ENCODE data around the gene CYP19A1. TPM values are rescaled to one million over a fixed set of nuclear protein-coding genes. Genes with fewer than 3 reads are reported as not detected.

Gene CYP19A1
- total and polyA plus RNA-seq, 2 donors, result 0.42 to 2.2 TPM

DNA sequence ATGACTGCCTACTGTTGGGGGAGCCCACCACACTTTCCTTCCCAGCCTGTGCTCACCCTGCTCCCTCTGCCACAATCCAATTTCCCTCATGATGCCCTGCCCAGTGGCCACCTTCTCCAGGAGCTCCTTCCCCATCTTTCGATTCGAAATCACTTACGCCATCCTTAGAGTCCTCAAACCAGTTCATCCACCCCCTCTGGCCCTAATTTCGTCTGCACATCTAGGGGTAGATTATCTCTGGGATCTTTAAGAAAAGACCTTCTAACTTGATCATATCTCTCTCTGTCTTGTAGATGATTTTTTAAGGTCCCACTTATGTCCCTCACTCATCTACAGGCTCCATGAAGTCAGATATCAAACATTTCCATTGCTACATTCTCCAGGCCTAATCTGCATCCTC lies 17.1 kb downstream of the CYP19A1 start:
- no peak overlapping the region for H3K4me3 ChIP-seq (ENCODE audit: low read length in 2 of 2)
- no peak for DNase-seq (ENCODE audit: low read depth in 6 of 9, low spot score in 9 of 9)
- H3K27ac ChIP-seq (ENCODE audit: low read depth in 1 of 2, low read length in 1 of 2), result no peak overlapping the region
- H3K27me3 ChIP-seq (ENCODE audit: control insufficient read depth in 2 of 2, insufficient read depth in 1 of 2, low read length in 1 of 2), result no peaks in the 10 kb centered on the region
- H3K9me3 ChIP-seq (ENCODE audit: control insufficient read depth in 2 of 2, insufficient read depth in 1 of 2, low read length in 1 of 2), result no peaks in the 10 kb centered on the region
- H3K4me1 ChIP-seq (ENCODE audit: control insufficient read depth in 2 of 2, insufficient read depth in 2 of 2, low read length in 2 of 2), result peaks cover 0 to 3% of the 10 kb centered on the region in 2 donors
- 72% methylated on average over 4 of the region's 4 CpGs for WGBS
- H3K36me3 ChIP-seq (ENCODE audit: control insufficient read depth in 2 of 2, insufficient read depth in 2 of 2, low read length in 1 of 2), result no peaks in the 10 kb centered on the region

- Histone ChIP-seq H3K9me3 (ENCODE audit: control insufficient read depth in 2 of 2, insufficient read depth in 1 of 2, low read length in 1 of 2) (no peaks in the 10 kb centered on the region), H3K27me3 (ENCODE audit: control insufficient read depth in 2 of 2, insufficient read depth in 1 of 2, low read length in 1 of 2) (no peaks in the 10 kb centered on the region), H3K27ac (ENCODE audit: low read depth in 1 of 2, low read length in 1 of 2) (no peak overlapping the region), H3K4me3 (ENCODE audit: low read length in 2 of 2) (no peak overlapping the region), H3K36me3 (ENCODE audit: control insufficient read depth in 2 of 2, insufficient read depth in 2 of 2, low read length in 1 of 2) (no peaks in the 10 kb centered on the region), H3K4me1 (ENCODE audit: control insufficient read depth in 2 of 2, insufficient read depth in 2 of 2, low read length in 2 of 2) (peaks cover 0 to 3% of the 10 kb centered on the region in 2 donors)
- no peak for DNase-seq (ENCODE audit: low read depth in 6 of 9, low spot score in 9 of 9)
- 100% methylated on average over 2 of the region's 2 CpGs for WGBS
Measured at GRCh38 chr15:51320843-51321242, 17.6 kb downstream of the CYP19A1 start.

DNA sequence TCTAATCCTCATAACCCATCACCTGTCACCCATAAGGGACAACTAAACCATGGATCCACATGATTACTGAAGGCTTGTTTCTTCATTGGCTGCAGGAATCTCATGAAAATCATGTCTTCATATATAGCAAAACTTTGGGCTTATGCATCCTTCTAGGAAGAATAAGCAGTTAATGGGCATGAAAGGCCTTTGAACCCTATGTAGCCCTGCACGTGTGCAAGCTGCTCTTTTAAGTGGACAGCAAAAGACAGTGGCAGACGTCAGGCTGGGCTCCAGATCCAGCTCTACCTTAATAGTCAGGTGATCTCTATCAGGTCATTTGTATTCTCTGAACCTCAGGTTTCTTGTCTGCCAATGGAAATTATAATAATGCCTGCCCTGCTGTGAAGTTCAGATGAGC lies 18.9 kb downstream of the CYP19A1 start:
- no peaks in the 10 kb centered on the region for H3K27me3 ChIP-seq (ENCODE audit: control insufficient read depth in 2 of 2, insufficient read depth in 1 of 2, low read length in 1 of 2)
- WGBS, result 94% methylated on average over 2 of the region's 2 CpGs
- H3K9me3 ChIP-seq (ENCODE audit: control insufficient read depth in 2 of 2, insufficient read depth in 1 of 2, low read length in 1 of 2), result no peaks in the 10 kb centered on the region
- H3K4me3 ChIP-seq (ENCODE audit: low read length in 2 of 2), result no peak overlapping the region
- H3K27ac ChIP-seq (ENCODE audit: low read depth in 1 of 2, low read length in 1 of 2), result no peak overlapping the region
- H3K4me1 ChIP-seq (ENCODE audit: control insufficient read depth in 2 of 2, insufficient read depth in 2 of 2, low read length in 2 of 2), result peaks cover 0 to 3% of the 10 kb centered on the region in 2 donors
- no peaks in the 10 kb centered on the region for H3K36me3 ChIP-seq (ENCODE audit: control insufficient read depth in 2 of 2, insufficient read depth in 2 of 2, low read length in 1 of 2)
- DNase-seq (ENCODE audit: low read depth in 6 of 9, low spot score in 9 of 9), result no peak

- Histone ChIP-seq H3K36me3 (ENCODE audit: control insufficient read depth in 2 of 2, insufficient read depth in 2 of 2, low read length in 1 of 2) (no peaks in the 10 kb centered on the region), H3K4me3 (ENCODE audit: low read length in 2 of 2) (no peak overlapping the region), H3K27ac (ENCODE audit: low read depth in 1 of 2, low read length in 1 of 2) (no peak overlapping the region), H3K27me3 (ENCODE audit: control insufficient read depth in 2 of 2, insufficient read depth in 1 of 2, low read length in 1 of 2) (no peaks in the 10 kb centered on the region), H3K4me1 (ENCODE audit: control insufficient read depth in 2 of 2, insufficient read depth in 2 of 2, low read length in 2 of 2) (peaks cover 0 to 3% of the 10 kb centered on the region in 2 donors), H3K9me3 (ENCODE audit: control insufficient read depth in 2 of 2, insufficient read depth in 1 of 2, low read length in 1 of 2) (no peaks in the 10 kb centered on the region)
- no peak for DNase-seq (ENCODE audit: low read depth in 6 of 9, low spot score in 9 of 9)
- 90% methylated on average over 7 of the region's 7 CpGs for WGBS
Measured at GRCh38 chr15:51318382-51319150, 19.8 kb downstream of the CYP19A1 start.

DNA sequence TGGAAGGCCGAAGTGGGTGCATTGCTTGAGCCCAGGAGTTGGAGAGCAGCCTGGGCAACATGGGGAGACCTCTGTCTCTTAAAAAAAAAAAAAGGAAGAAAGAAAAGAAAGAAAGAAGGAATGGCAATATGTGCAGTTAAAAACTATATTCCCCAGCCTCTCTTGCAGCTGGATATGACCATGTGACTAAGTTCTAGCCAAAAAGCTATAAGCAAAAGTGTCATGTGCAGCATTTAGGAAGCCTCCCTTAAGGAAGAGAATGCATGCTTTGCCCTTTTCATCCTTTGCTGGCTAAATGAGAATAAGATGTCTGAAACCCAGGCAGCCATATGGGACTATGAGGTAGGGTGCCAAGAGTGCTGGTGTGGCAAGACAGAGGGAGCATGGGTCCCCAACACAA lies 21.8 kb downstream of the CYP19A1 start:
- WGBS, result 95% methylated on average over 1 of the region's 1 CpG
- no peaks in the 10 kb centered on the region for H3K36me3 ChIP-seq (ENCODE audit: control insufficient read depth in 2 of 2, insufficient read depth in 2 of 2, low read length in 1 of 2)
- no peak for DNase-seq (ENCODE audit: low read depth in 6 of 9, low spot score in 9 of 9)
- no peaks in the 10 kb centered on the region for H3K9me3 ChIP-seq (ENCODE audit: control insufficient read depth in 2 of 2, insufficient read depth in 1 of 2, low read length in 1 of 2)
- peaks cover 0 to 5% of the 10 kb centered on the region in 2 donors for H3K4me1 ChIP-seq (ENCODE audit: control insufficient read depth in 2 of 2, insufficient read depth in 2 of 2, low read length in 2 of 2)
- H3K4me3 ChIP-seq (ENCODE audit: low read length in 2 of 2), result no peak overlapping the region
- H3K27me3 ChIP-seq (ENCODE audit: control insufficient read depth in 2 of 2, insufficient read depth in 1 of 2, low read length in 1 of 2), result no peaks in the 10 kb centered on the region
- no peak overlapping the region for H3K27ac ChIP-seq (ENCODE audit: low read depth in 1 of 2, low read length in 1 of 2)

DNA sequence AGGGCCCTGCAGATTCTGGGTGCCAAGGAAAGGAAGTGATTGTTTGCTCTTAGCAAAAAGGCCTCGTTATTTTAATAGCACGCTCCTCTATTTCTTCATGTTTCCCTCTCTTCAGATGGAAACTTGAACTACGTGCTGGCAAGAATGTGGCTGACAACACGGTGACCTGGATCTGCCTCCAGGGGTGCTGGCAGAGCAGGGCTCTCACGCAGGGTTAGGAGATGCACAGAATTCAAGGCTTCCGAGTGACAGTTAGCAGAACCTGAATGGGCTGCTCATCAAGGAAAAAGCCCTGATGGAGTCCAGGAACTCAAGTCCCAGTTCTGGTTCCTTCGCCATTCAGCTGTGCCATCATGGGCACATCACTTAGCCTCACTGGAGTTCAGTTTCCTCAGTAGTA lies 22.7 kb downstream of the CYP19A1 start:
- WGBS, result 95% methylated on average over 7 of the region's 7 CpGs
- Histone ChIP-seq H3K27me3 (ENCODE audit: control insufficient read depth in 2 of 2, insufficient read depth in 1 of 2, low read length in 1 of 2) (no peaks in the 10 kb centered on the region), H3K36me3 (ENCODE audit: control insufficient read depth in 2 of 2, insufficient read depth in 2 of 2, low read length in 1 of 2) (no peaks in the 10 kb centered on the region), H3K4me3 (ENCODE audit: low read length in 2 of 2) (no peak overlapping the region), H3K4me1 (ENCODE audit: control insufficient read depth in 2 of 2, insufficient read depth in 2 of 2, low read length in 2 of 2) (peaks cover 0 to 5% of the 10 kb centered on the region in 2 donors), H3K9me3 (ENCODE audit: control insufficient read depth in 2 of 2, insufficient read depth in 1 of 2, low read length in 1 of 2) (no peaks in the 10 kb centered on the region), H3K27ac (ENCODE audit: low read depth in 1 of 2, low read length in 1 of 2) (no peak overlapping the region)
- DNase-seq (ENCODE audit: low read depth in 6 of 9, low spot score in 9 of 9), result no peak

DNA sequence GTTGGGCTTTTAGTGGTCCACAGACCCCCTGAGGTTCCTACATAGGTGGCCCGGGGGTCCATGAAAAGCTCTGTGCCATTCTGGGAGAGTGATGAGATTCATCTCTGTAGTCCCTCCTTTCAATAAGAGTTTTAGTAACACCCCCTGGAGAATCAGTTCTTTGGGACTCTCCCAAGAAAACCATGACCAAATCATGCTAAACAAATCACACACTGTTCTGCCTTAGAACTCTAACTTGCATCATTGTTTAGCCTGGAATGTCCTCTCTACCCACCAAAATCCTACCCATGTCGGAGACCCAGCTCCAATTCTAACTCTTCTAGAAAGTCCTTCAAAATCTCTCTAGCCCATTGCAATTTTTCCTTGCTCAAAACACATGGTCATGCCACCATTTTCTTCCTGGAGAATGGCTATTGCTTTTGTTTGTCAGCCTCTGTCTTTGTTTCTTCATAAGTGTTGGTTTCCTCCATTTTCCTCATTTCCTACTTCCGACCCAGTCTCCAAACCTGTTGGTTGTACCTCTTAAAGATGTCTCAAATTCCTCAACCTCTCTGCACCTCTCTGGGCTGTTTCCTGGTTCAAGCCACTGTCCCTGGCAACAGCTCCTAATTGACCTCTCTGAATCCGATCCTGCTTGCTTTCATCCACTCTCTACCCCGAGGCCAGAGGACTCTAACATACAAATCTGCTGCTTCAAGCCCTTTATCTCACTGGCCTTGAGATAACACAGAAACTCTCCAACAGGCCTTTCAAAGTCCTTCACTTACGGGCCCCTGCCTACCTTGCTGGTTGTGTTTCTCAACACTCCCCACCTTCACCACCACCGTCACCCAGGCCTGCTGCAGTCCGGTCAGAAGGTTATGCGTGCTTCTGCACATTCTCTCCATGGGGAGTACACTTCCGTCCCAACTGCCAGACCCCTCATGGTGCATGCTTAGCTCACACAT lies 23.7 kb downstream of the CYP19A1 start:
- no peak overlapping the region for H3K27ac ChIP-seq (ENCODE audit: low read depth in 1 of 2, low read length in 1 of 2)
- H3K4me3 ChIP-seq (ENCODE audit: low read length in 2 of 2), result no peak overlapping the region
- H3K9me3 ChIP-seq (ENCODE audit: control insufficient read depth in 2 of 2, insufficient read depth in 1 of 2, low read length in 1 of 2), result no peaks in the 10 kb centered on the region
- no peak for DNase-seq (ENCODE audit: low read depth in 6 of 9, low spot score in 9 of 9)
- H3K36me3 ChIP-seq (ENCODE audit: control insufficient read depth in 2 of 2, insufficient read depth in 2 of 2, low read length in 1 of 2), result no peaks in the 10 kb centered on the region
- WGBS, result 93% methylated on average over 10 of the region's 10 CpGs
- peaks cover 0 to 5% of the 10 kb centered on the region in 2 donors for H3K4me1 ChIP-seq (ENCODE audit: control insufficient read depth in 2 of 2, insufficient read depth in 2 of 2, low read length in 2 of 2)
- H3K27me3 ChIP-seq (ENCODE audit: control insufficient read depth in 2 of 2, insufficient read depth in 1 of 2, low read length in 1 of 2), result no peaks in the 10 kb centered on the region

DNA sequence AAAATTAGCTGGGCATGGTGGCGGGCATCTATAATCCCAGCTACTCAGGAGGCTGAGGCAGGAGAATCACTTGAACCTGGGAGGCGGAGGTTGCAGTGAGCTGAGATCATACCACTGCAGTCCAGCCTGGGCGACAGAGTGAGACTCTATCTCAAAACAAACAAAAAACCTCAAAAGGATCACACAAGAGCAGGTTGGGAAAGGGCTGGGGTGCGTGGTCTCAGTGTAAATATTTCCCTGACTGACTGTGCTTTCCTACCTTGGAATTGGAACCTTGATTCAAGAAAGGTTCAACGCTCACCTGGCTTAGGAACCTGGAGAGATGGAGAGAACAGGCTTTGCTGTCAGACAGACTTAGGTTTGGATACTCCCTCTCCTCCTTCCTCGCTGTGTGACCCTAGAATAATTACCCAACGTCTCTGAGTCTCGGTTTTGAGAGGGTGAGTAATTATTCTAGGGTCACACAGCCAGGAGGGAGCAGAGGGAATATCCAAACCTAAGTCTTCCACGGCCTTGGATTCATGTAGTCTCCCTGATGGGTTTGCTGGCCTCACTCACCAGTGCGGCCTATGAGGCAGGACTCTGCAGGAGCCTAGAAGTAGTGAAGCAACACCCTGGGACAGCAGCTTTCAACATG lies 24.6 kb downstream of the CYP19A1 start:
- Histone ChIP-seq H3K4me1 (ENCODE audit: control insufficient read depth in 2 of 2, insufficient read depth in 2 of 2, low read length in 2 of 2) (peaks cover 0 to 5% of the 10 kb centered on the region in 2 donors), H3K27me3 (ENCODE audit: control insufficient read depth in 2 of 2, insufficient read depth in 1 of 2, low read length in 1 of 2) (no peaks in the 10 kb centered on the region), H3K9me3 (ENCODE audit: control insufficient read depth in 2 of 2, insufficient read depth in 1 of 2, low read length in 1 of 2) (no peaks in the 10 kb centered on the region), H3K36me3 (ENCODE audit: control insufficient read depth in 2 of 2, insufficient read depth in 2 of 2, low read length in 1 of 2) (no peaks in the 10 kb centered on the region), H3K27ac (ENCODE audit: low read depth in 1 of 2, low read length in 1 of 2) (no peak overlapping the region), H3K4me3 (ENCODE audit: low read length in 2 of 2) (no peak overlapping the region)
- WGBS, result 95% methylated on average over 10 of the region's 10 CpGs
- no peak for DNase-seq (ENCODE audit: low read depth in 6 of 9, low spot score in 9 of 9)

DNA sequence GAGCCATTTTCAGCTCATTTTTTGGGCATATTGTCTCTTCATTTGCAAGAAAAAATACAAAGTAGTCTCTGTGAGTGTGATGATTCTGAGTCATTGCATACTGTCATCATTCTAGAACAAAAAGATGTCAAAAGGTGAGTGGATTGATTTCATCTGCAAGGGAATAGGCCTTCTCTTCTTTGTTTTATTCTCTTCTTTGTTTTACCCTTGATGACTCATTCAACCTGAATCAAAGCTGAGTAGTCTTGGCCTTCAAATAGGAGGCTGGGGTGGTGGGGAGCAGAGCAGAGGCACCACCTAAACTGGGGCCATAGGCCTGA lies 25.4 kb downstream of the CYP19A1 start:
- Histone ChIP-seq H3K27ac (ENCODE audit: low read depth in 1 of 2, low read length in 1 of 2) (no peak overlapping the region), H3K9me3 (ENCODE audit: control insufficient read depth in 2 of 2, insufficient read depth in 1 of 2, low read length in 1 of 2) (no peaks in the 10 kb centered on the region), H3K4me3 (ENCODE audit: low read length in 2 of 2) (no peak overlapping the region), H3K36me3 (ENCODE audit: control insufficient read depth in 2 of 2, insufficient read depth in 2 of 2, low read length in 1 of 2) (no peaks in the 10 kb centered on the region), H3K27me3 (ENCODE audit: control insufficient read depth in 2 of 2, insufficient read depth in 1 of 2, low read length in 1 of 2) (no peaks in the 10 kb centered on the region), H3K4me1 (ENCODE audit: control insufficient read depth in 2 of 2, insufficient read depth in 2 of 2, low read length in 2 of 2) (peaks cover 0 to 5% of the 10 kb centered on the region in 2 donors)
- DNase-seq (ENCODE audit: low read depth in 6 of 9, low spot score in 9 of 9), result no peak

All from thymus (tissue), 11 donors.